HCT116 (cell line): Measurements from ENCODE around the gene DUSP28. TPM values are rescaled to one million over a fixed set of nuclear protein-coding genes. Genes with fewer than 3 reads are reported as not detected.
A peak's percentile ranks its signal among the peaks of the same experiment; 100 is the strongest.

Source experiments
- ATAC-seq: fragments of 200-7000 bp; cut with Tn5 transposase; 2 replicates; pipeline ENCODE4 v1.9.1; 2020; ENCODE audit warnings: mild to moderate bottlenecking, moderate library complexity
- BruUV-seq: library from RNA; stranded (reverse); fragments of 400-500 nt; replicated peaks from 2 replicates; lab custom pipeline; 2021; lab: Mats Ljungman, UMichigan
- CTCF ChIA-PET: fragments of 300-600 bp; sonication (Branson Sonifier 250); formaldehyde crosslinking; loops from one replicate; lab custom pipeline; 2021; ENCODE audit warnings: antibody characterized with exemption; lab: Charles Lee
- POLR2A ChIA-PET: fragments of 300-600, 350-600 bp; sonication (Branson Sonifier 250); formaldehyde crosslinking; loops from one replicate; lab custom pipeline; 2021; ENCODE audit warnings: antibody characterized with exemption; lab: Charles Lee
- RAD21 ChIA-PET, 2 experiments: fragments of 300-600 bp; sonication (Branson Sonifier 250); formaldehyde crosslinking; loops; one replicate each; lab custom pipeline; 2023; ENCODE audit warnings: low total read pairs in 2 of 2; ENCODE audit not compliant: uncharacterized antibody in 2 of 2, unreplicated experiment in 2 of 2, low non-redundant PET in 1 of 2; lab: Charles Lee
- DNase-seq: peaks from one replicate; pipeline ENCODE4 v3.0.0-alpha.2; 2010; ENCODE audit warnings: low read depth, low spot score
- H2AFZ ChIP-seq: fragments of 200-600 bp; shearing (Covaris generic), sonication (generic); 2 replicates; pipeline ENCODE4 v1.6.1; 2017; ENCODE audit warnings: low read depth, mixed run types, mixed read lengths, antibody characterized with exemption, low read length; ENCODE audit not compliant: poor library complexity, severe bottlenecking
- H3K27ac ChIP-seq: 2 replicates; pipeline ENCODE4 v1.5.1; 2012; ENCODE audit warnings: low read depth, low read length
- H3K27me3 ChIP-seq: fragments of 200-600 bp; sonication (generic); 2 replicates; pipeline ENCODE4 v1.6.1; 2016; ENCODE audit warnings: mixed run types, low read length, mixed read lengths; ENCODE audit not compliant: insufficient read depth
- H3K36me3 ChIP-seq, 2 experiments: fragments of 200-500 bp in 1 of 2; fragments of 200-600 bp in 1 of 2; sonication (Bioruptor generic) in 1 of 2; sonication (generic) in 1 of 2; 2 replicates each; pipeline versions ENCODE4 v1.5.1 to v1.6.1; 2014 to 2016; ENCODE audit warnings: low read length in 2 of 2, inconsistent platforms in 1 of 2, mixed read lengths in 1 of 2, mixed run types in 1 of 2; ENCODE audit not compliant: insufficient read depth in 2 of 2, control insufficient read depth in 1 of 2
- H3K4me1 ChIP-seq, 2 experiments: fragments of 200-600 bp in 1 of 2; sonication (generic) in 1 of 2; 2 replicates each; pipeline versions ENCODE4 v1.5.1 to v1.6.1; 2012 to 2017; ENCODE audit warnings: low read length in 2 of 2, inconsistent platforms in 1 of 2, mild to moderate bottlenecking in 1 of 2, mixed read lengths in 1 of 2, mixed run types in 1 of 2, moderate library complexity in 1 of 2; ENCODE audit not compliant: insufficient read depth in 2 of 2, control insufficient read depth in 1 of 2
- H3K4me2 ChIP-seq: fragments of 200-600 bp; sonication (generic); 2 replicates; pipeline ENCODE4 v1.6.1; 2017; ENCODE audit warnings: mixed run types, low read length, mixed read lengths
- H3K4me3 ChIP-seq, 2 experiments: fragments of 200-600 bp in 1 of 2; sonication (generic) in 1 of 2; replicated peaks in 1 of 2; 2 replicates each; pipeline ENCODE4 v1.5.1; 2011 to 2016; ENCODE audit warnings: low read length in 2 of 2, control low read depth in 1 of 2, low read depth in 1 of 2, mild to moderate bottlenecking in 1 of 2, mixed read lengths in 1 of 2, mixed run types in 1 of 2
- H3K79me2 ChIP-seq: fragments of 200-600 bp; sonication (generic); 2 replicates; pipeline ENCODE4 v1.6.1; 2017; ENCODE audit warnings: mild to moderate bottlenecking, mixed run types, low read length, moderate library complexity, mixed read lengths; ENCODE audit not compliant: insufficient read depth
- H3K9ac ChIP-seq: fragments of 200-600 bp; sonication (generic); 2 replicates; pipeline ENCODE4 v1.6.1; 2016; ENCODE audit warnings: low read length, mixed read lengths
- H3K9me2 ChIP-seq: fragments of 200-600 bp; sonication (generic), shearing (Covaris generic); 2 replicates; pipeline ENCODE4 v1.6.1; 2017; ENCODE audit warnings: mixed run types, mild to moderate bottlenecking, moderate library complexity; ENCODE audit not compliant: insufficient read depth
- H3K9me3 ChIP-seq, 2 experiments: fragments of 200-500 bp in 1 of 2; fragments of 200-600 bp in 1 of 2; sonication (Bioruptor generic) in 1 of 2; sonication (generic) in 1 of 2; 2 replicates each; pipeline ENCODE4 v1.6.1; 2014 to 2017; ENCODE audit warnings: low read length in 2 of 2, mixed read lengths in 2 of 2, inconsistent platforms in 1 of 2, low read depth in 1 of 2, mild to moderate bottlenecking in 1 of 2, mixed run types in 1 of 2, moderate library complexity in 1 of 2; ENCODE audit not compliant: control insufficient read depth in 1 of 2, insufficient read depth in 1 of 2
- H4K20me1 ChIP-seq: fragments of 200-600 bp; sonication (generic), shearing (Covaris generic); 2 replicates; pipeline ENCODE4 v1.6.1; 2017; ENCODE audit warnings: mixed run types, mild to moderate bottlenecking, moderate library complexity; ENCODE audit not compliant: insufficient read depth
- CEBPB ChIP-seq: IDR thresholded peaks from 2 replicates; pipeline ENCODE4 v1.6.1; 2012; ENCODE audit warnings: low read depth
- EGR1 ChIP-seq: IDR thresholded peaks from 2 replicates; pipeline ENCODE4 v1.6.1; 2012; ENCODE audit warnings: low read depth
- ELF1 ChIP-seq: IDR thresholded peaks from 2 replicates; pipeline ENCODE4 v1.6.1; 2012; ENCODE audit warnings: low read depth, borderline replicate concordance
- EZH2phosphoT487 ChIP-seq: fragments of 200-600 bp; IDR thresholded peaks from 2 replicates; pipeline ENCODE4 v1.6.1; 2018; ENCODE audit warnings: antibody characterized with exemption, borderline replicate concordance
- FOSL1 ChIP-seq: IDR thresholded peaks from 2 replicates; pipeline ENCODE4 v1.6.1; 2012; ENCODE audit warnings: low read depth
- JUND ChIP-seq: IDR thresholded peaks from 2 replicates; pipeline ENCODE4 v1.6.1; 2012
- MAX ChIP-seq: IDR thresholded peaks from 2 replicates; pipeline ENCODE4 v1.6.1; 2012
- POLR2A ChIP-seq: IDR thresholded peaks from 2 replicates; pipeline ENCODE4 v1.7.0; 2011; ENCODE audit warnings: borderline replicate concordance; ENCODE audit not compliant: insufficient read depth, insufficient read length; ENCODE audit errors: extremely low read depth
- RAD21 ChIP-seq: IDR thresholded peaks from 2 replicates; pipeline ENCODE4 v1.6.1; 2012; ENCODE audit warnings: low read depth, mild to moderate bottlenecking
- SP1 ChIP-seq: IDR thresholded peaks from 2 replicates; pipeline ENCODE4 v1.6.1; 2012; ENCODE audit warnings: low read depth
- TCF7L2 ChIP-seq: IDR thresholded peaks from 2 replicates; pipeline ENCODE4 v1.7.0; 2011; ENCODE audit warnings: borderline replicate concordance, inconsistent platforms; ENCODE audit not compliant: insufficient read depth, insufficient read length; ENCODE audit errors: extremely low read depth
- YY1 ChIP-seq: IDR thresholded peaks from 2 replicates; pipeline ENCODE4 v1.6.1; 2011; ENCODE audit warnings: low read length, low read depth, moderate library complexity, mild to moderate bottlenecking; ENCODE audit not compliant: insufficient replicate concordance; ENCODE audit errors: extremely low read depth
- ZNF274 ChIP-seq: fragments of 200-500 bp; sonication (Bioruptor generic); IDR thresholded peaks from 2 replicates; pipeline ENCODE4 v1.6.1; 2014; ENCODE audit warnings: mild to moderate bottlenecking, low read depth, low read length, inconsistent platforms
- intact Hi-C: fragments of 100-400 bp; cut with micrococcal nuclease; formaldehyde crosslinking; loops from 2 replicates; pipeline ENCODE4 v1.10.0; 2022
- total RNA-seq: library from RNA; stranded (reverse); gene quantifications from one replicate; pipeline ENCODE4 v1.2.1, GENCODE V29; 2021; ENCODE audit not compliant: unreplicated experiment

DUSP28 gene
- total RNA-seq, 1 experiment from 2014 or later, result 5.6 TPM

- TSS peak; percentile 24 for BruUV-seq
- Histone ChIP-seq H3K79me2 (no peaks in the 10 kb centered on the region), H3K4me1 (peaks cover 8 to 25% of the 10 kb centered on the region in 2 experiments; a peak in 3 of 4 replicates), H4K20me1 (no peaks in the 10 kb centered on the region), H3K27ac (no peak overlapping the region; the same call in 1 of the 2 replicates), H3K36me3 (no peaks in the 10 kb centered on the region), H2AFZ (no peak overlapping the region), H3K27me3 (no peaks in the 10 kb centered on the region), H3K9ac (peak overlapping the region; percentile 5; the same call in 1 of the 2 replicates), H3K9me2 (no peaks in the 10 kb centered on the region), H3K9me3 (no peaks in the 10 kb centered on the region), H3K4me2 (peak overlapping the region; percentile 46), H3K4me3 (no peak overlapping the region)
- CTCF ChIA-PET, result interaction anchor here (2.2 kb wide), 1 partner anchor 26 kb away, joined by 6 read pairs; no protein-coding TSS in a partner anchor
- TF ChIP-seq ELF1, result no peak
- TF ChIP-seq TCF7L2, result no peak
- TF ChIP-seq EGR1, result no peak
- TF ChIP-seq POLR2A, result no peak
- TF ChIP-seq CEBPB, result no peak
- no peak for TF ChIP-seq MAX
- no peak for TF ChIP-seq ZNF274
- no peak for TF ChIP-seq JUND
- TF ChIP-seq EZH2phosphoT487, result no peak
- no peak for TF ChIP-seq SP1
- no peak for TF ChIP-seq FOSL1
- TF ChIP-seq YY1, result no peak
- no peak for TF ChIP-seq RAD21
- RAD21 ChIA-PET, result no interaction called here
- intact Hi-C loops, result loop anchor here (1.0 kb wide), 1 partner anchor 32 kb away; no protein-coding TSS in a partner anchor
- POLR2A ChIA-PET, result no interaction called here
- DNase-seq (no peak), ATAC-seq (no peak)
Measured at GRCh38 chr2:240605867-240606743, 45.9 kb downstream of the DUSP28 start.
